Vagina (tissue), 2 donors: ENCODE data around the gene ZMYND8.

Experiments
- POLR2A ChIP-seq, 2 donors: fragments of 450-650 bp; IDR thresholded peaks; one replicate each; pipeline ENCODE4 v1.6.1; 2017; ENCODE audit warnings: antibody characterized with exemption in 2 of 2, mild to moderate bottlenecking in 2 of 2, moderate library complexity in 2 of 2
- POLR2AphosphoS5 ChIP-seq, 2 donors: sonication (generic); formaldehyde crosslinking; IDR thresholded peaks; one replicate each; pipeline ENCODE4 v1.9.0; 2017; ENCODE audit warnings: antibody characterized with exemption in 2 of 2, mild to moderate bottlenecking in 2 of 2, low read depth in 1 of 2; ENCODE audit not compliant: insufficient read depth in 1 of 2
- TF ChIP-seq, protein P1 (sequence below), 3 experiments: fragments of 450-650 bp in 2 of 3; fragments of 200-600 bp in 1 of 3; sonication (generic) in 1 of 3; IDR thresholded peaks; one replicate each; pipeline ENCODE4 v1.5.1; 2017 to 2019; ENCODE audit warnings: antibody characterized with exemption in 3 of 3, mild to moderate bottlenecking in 2 of 3, moderate library complexity in 2 of 3

DNA sequence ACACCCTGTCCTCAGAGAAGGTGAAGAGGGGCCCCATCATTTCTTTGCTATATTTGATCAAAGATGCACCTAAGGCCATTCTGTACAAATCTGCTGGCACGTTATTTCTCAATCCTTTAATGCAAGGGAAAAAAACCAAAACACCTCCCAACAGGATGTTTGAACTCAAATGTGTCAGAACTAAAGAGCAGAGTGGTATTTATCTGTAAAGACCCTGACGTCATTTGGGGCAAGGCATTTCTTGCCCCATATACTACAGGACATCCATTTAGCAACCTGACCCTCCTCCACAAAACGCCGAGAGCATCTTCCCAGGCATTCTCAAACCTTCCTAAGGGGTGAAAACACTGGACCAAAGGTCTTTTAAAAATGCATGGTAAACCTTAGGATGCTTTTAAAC lies 50.8 kb downstream of the ZMYND8 start:
- TF ChIP-seq, protein P1, sequence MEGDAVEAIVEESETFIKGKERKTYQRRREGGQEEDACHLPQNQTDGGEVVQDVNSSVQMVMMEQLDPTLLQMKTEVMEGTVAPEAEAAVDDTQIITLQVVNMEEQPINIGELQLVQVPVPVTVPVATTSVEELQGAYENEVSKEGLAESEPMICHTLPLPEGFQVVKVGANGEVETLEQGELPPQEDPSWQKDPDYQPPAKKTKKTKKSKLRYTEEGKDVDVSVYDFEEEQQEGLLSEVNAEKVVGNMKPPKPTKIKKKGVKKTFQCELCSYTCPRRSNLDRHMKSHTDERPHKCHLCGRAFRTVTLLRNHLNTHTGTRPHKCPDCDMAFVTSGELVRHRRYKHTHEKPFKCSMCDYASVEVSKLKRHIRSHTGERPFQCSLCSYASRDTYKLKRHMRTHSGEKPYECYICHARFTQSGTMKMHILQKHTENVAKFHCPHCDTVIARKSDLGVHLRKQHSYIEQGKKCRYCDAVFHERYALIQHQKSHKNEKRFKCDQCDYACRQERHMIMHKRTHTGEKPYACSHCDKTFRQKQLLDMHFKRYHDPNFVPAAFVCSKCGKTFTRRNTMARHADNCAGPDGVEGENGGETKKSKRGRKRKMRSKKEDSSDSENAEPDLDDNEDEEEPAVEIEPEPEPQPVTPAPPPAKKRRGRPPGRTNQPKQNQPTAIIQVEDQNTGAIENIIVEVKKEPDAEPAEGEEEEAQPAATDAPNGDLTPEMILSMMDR (IDR thresholded peaks at IDR 0.05): no peak
- no peak for TF ChIP-seq POLR2AphosphoS5 (IDR thresholded peaks at IDR 0.05; ENCODE audit: insufficient read depth in 1 of 2, low read depth in 1 of 2)
- TF ChIP-seq POLR2A (IDR thresholded peaks at IDR 0.05): no peak
